Fibroblast of pulmonary artery (primary cell): ENCODE measurements around the gene CFB.

ENCODE experiments used
- DNase-seq: peaks from one replicate; pipeline ENCODE4 v3.0.0-alpha.2; 2010; ENCODE audit warnings: low read depth
- H3K4me3 ChIP-seq: replicated peaks from 2 replicates; pipeline ENCODE4 v1.5.1; 2011; ENCODE audit warnings: low read depth, mild to moderate bottlenecking, control low read depth, low read length, moderate library complexity
- CTCF ChIP-seq: IDR thresholded peaks from 2 replicates; pipeline ENCODE4 v1.5.1; 2011; ENCODE audit warnings: mild to moderate bottlenecking, control low read depth, low read length, inconsistent platforms; ENCODE audit errors: missing control alignments

Gene CFB

GRCh38 chr6:31966997-31967925 is 21.4 kb downstream of the CFB start:
- no peak overlapping the region for H3K4me3 ChIP-seq
- no peak for TF ChIP-seq CTCF
- DNase-seq = no peak

GRCh38 chr6:31967926-31968320 is 22.0 kb downstream of the CFB start:
- no peak for DNase-seq

GRCh38 chr6:31968326-31968725 is 22.4 kb downstream of the CFB start:
- H3K4me3 ChIP-seq = no peak overlapping the region
- no peak for TF ChIP-seq CTCF
- DNase-seq = no peak

More at GRCh38 chr6:31967926-31968320, 22.0 kb downstream of the CFB start:
- TF ChIP-seq CTCF = no peak
- H3K4me3 ChIP-seq = no peak overlapping the region

GRCh38 chr6:31968791-31969711 is 23.2 kb downstream of the CFB start:
- H3K4me3 ChIP-seq = no peak overlapping the region
- TF ChIP-seq CTCF = no peak
- no peak for DNase-seq

GRCh38 chr6:31969712-31970603 is 24.1 kb downstream of the CFB start:
- DNase-seq = peak; percentile 29
- no peak for TF ChIP-seq CTCF
- H3K4me3 ChIP-seq = no peak overlapping the region

- DNase-seq = no peak
- peak overlapping the region; percentile 86 for H3K4me3 ChIP-seq
- TF ChIP-seq CTCF = no peak
Observed at GRCh38 chr6:31970604-31971271, 24.8 kb downstream of the CFB start.
